Testis (tissue), 3 donors: ENCODE results near the gene ERP27. TPM values are rescaled to one million over a fixed set of nuclear protein-coding genes. Genes with fewer than 3 reads are reported as not detected.

Experiments used
- DNase-seq: peaks from one replicate; pipeline ENCODE4 v3.0.0-alpha.2; 2019
- H3K27ac ChIP-seq, 2 donors: fragments of 200-600 bp; sonication (generic); one replicate each; pipeline ENCODE4 v1.5.1; 2019
- H3K27me3 ChIP-seq: fragments of 200-600 bp; sonication (generic); one replicate; pipeline ENCODE4 v1.5.1; 2019
- H3K36me3 ChIP-seq: fragments of 200-600 bp; sonication (generic); one replicate; pipeline ENCODE4 v1.5.1; 2017; ENCODE audit warnings: low read depth; ENCODE audit errors: missing control alignments
- H3K4me1 ChIP-seq: fragments of 200-600 bp; sonication (generic); one replicate; pipeline ENCODE4 v1.5.1; 2019
- H3K4me3 ChIP-seq, 2 donors: fragments of 200-600 bp; sonication (generic); one replicate each; pipeline ENCODE4 v1.5.1; 2017 to 2019
- H3K9me3 ChIP-seq: fragments of 200-600 bp; sonication (generic); one replicate; pipeline ENCODE4 v1.5.1; 2017
- POLR2A ChIP-seq: fragments of 450-650 bp; IDR thresholded peaks from one replicate; pipeline ENCODE4 v1.6.1; 2017; ENCODE audit warnings: antibody characterized with exemption, mild to moderate bottlenecking, moderate library complexity
- WGBS, 2 donors: methylation state at CpG; one replicate each; pipeline ENCODE4 v1.1.5; 2018; 5-methylcytosine and 5-hydroxymethylcytosine counted together
- intact Hi-C: fragments of 100-400 bp; cut with DNase I; formaldehyde crosslinking; loops from one replicate; pipeline ENCODE4 v1.15.1; 2023; ENCODE audit warnings: low total_unique reads
- polyA plus RNA-seq: library from polyadenylated mRNA; stranded (reverse); fragments of 350-450 nt; fragmentation: Illumina TruSeq; extraction: RNeasy Lipid Tissue Mini Kit (QIAGEN cat#74804); gene quantifications from one replicate; pipeline ENCODE4 v1.2.3, GENCODE V29; 2014; ENCODE audit warnings: low read depth, low replicate concordance; ENCODE audit not compliant: insufficient read depth
- total RNA-seq, 2 donors: library from RNA; depleted of rRNA; stranded (reverse); fragments of >200 nt; gene quantifications; one replicate each; pipeline ENCODE4 v1.2.3, GENCODE V29; 2016
- TF ChIP-seq, protein P1 (sequence below), 3 experiments: fragments of 450-650 bp in 2 of 3; fragments of 200-600 bp in 1 of 3; sonication (generic) in 1 of 3; IDR thresholded peaks; one replicate each; pipeline ENCODE4 v1.5.1; 2016 to 2019; ENCODE audit warnings: antibody characterized with exemption in 3 of 3, mild to moderate bottlenecking in 2 of 3, moderate library complexity in 1 of 3

Gene ERP27
- total and polyA plus RNA-seq, 3 donors from 2014 or later, result 0.12 to 0.39 (median 0.34) TPM

DNA sequence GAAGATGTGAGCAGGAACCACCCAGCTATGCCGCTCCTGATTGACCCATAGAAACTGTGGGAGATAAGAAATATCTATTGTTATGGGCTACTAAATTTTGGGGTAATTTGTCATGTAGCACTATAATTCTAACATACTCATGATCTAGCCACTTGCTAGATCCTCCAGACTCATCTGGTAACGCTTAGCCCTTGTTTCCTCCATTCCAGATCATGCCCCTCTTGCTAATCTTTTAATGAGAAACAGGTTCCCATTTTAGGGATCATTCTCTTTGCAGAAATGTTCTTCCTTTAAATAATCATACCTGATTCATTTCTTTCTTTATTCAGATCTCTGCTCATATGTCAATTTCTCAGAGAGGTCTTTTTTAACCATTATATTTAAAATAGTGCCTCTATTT is 26.9 kb upstream of the ERP27 start:
- TF ChIP-seq, protein P1, sequence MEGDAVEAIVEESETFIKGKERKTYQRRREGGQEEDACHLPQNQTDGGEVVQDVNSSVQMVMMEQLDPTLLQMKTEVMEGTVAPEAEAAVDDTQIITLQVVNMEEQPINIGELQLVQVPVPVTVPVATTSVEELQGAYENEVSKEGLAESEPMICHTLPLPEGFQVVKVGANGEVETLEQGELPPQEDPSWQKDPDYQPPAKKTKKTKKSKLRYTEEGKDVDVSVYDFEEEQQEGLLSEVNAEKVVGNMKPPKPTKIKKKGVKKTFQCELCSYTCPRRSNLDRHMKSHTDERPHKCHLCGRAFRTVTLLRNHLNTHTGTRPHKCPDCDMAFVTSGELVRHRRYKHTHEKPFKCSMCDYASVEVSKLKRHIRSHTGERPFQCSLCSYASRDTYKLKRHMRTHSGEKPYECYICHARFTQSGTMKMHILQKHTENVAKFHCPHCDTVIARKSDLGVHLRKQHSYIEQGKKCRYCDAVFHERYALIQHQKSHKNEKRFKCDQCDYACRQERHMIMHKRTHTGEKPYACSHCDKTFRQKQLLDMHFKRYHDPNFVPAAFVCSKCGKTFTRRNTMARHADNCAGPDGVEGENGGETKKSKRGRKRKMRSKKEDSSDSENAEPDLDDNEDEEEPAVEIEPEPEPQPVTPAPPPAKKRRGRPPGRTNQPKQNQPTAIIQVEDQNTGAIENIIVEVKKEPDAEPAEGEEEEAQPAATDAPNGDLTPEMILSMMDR (IDR thresholded peaks at IDR 0.05), result no peak
- no peak for TF ChIP-seq POLR2A
- Histone ChIP-seq H3K36me3 (no peaks in the 10 kb centered on the region), H3K4me3 (no peak overlapping the region), H3K9me3 (no peaks in the 10 kb centered on the region), H3K27me3 (no peaks in the 10 kb centered on the region), H3K4me1 (no peaks in the 10 kb centered on the region), H3K27ac (no peak overlapping the region)
- no peak for DNase-seq
- intact Hi-C loops, result no loop called here
- 91 to 97% methylated on average over 2 of the region's 2 CpGs for WGBS, 2 donors

DNA sequence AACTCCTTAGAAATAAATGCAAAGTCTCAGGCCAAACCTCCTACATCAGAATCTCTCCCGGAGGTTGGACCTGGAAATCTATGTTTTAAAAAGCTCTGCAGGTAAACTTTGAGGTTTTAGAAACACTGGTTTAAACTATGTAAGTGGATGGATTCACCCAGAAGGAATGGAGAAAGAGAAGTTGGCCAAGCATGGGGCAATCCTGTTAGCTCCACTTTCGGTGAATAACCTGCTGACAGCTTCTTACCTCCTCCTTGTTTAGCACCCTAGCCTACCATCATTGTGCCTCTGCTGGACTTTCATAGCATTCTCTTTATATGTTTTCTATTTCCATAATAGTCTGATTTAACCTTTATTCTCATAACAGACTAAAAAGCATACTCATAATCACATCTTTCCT is 26.1 kb upstream of the ERP27 start:
- TF ChIP-seq, protein P1 (IDR thresholded peaks at IDR 0.05), result no peak
- TF ChIP-seq POLR2A, result no peak
- no peaks in the 10 kb centered on the region for H3K9me3 ChIP-seq
- intact Hi-C loops, result no loop called here
- 41 to 74% methylated on average over 2 of the region's 2 CpGs for WGBS, 2 donors
- no peak for DNase-seq
- H3K36me3 ChIP-seq, result no peaks in the 10 kb centered on the region
- H3K4me1 ChIP-seq, result no peaks in the 10 kb centered on the region
- no peaks in the 10 kb centered on the region for H3K27me3 ChIP-seq
- H3K27ac ChIP-seq, result no peak overlapping the region
- H3K4me3 ChIP-seq, result no peak overlapping the region

- H3K4me1 ChIP-seq, result no peaks in the 10 kb centered on the region
- 92 to 95% methylated on average over 7 of the region's 7 CpGs for WGBS, 2 donors
- DNase-seq, result no peak
- no peak for TF ChIP-seq POLR2A
- TF ChIP-seq, protein P1 (IDR thresholded peaks at IDR 0.05), result no peak
- no peak overlapping the region for H3K4me3 ChIP-seq
- intact Hi-C loops, result no loop called here
- H3K27ac ChIP-seq, result no peak overlapping the region
- H3K36me3 ChIP-seq, result no peaks in the 10 kb centered on the region
- no peaks in the 10 kb centered on the region for H3K9me3 ChIP-seq
- no peaks in the 10 kb centered on the region for H3K27me3 ChIP-seq
These were observed 25.2 kb upstream of the ERP27 start for GRCh38 chr12:14963520-14963919.

DNA sequence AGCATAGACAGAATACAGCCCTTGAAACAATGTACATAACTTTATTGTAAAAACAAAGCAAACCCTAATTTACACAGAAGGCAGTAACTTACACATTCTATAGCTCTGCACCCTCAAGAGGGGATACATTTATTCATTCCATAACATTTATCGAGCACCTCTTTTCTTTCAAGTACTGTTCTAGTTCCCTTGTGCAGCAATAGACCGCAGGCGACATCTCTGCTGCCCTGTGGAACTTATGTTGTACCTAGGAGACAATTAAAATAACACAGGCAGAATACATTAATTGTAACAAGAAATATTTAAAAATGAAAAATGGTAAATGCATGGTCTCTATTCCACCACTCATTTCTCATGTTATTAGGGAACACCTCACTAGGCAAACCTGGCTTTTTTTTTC is 24.5 kb upstream of the ERP27 start:
- H3K4me3 ChIP-seq, result no peak overlapping the region
- TF ChIP-seq, protein P1 (IDR thresholded peaks at IDR 0.05), result no peak
- TF ChIP-seq POLR2A, result no peak
- WGBS, 2 donors, result 93 to 95% methylated on average over 3 of the region's 3 CpGs
- H3K4me1 ChIP-seq, result no peaks in the 10 kb centered on the region
- H3K36me3 ChIP-seq, result no peaks in the 10 kb centered on the region
- H3K9me3 ChIP-seq, result no peaks in the 10 kb centered on the region
- intact Hi-C loops, result no loop called here
- peak overlapping the region in 1 of 2 donors; percentile 82 for H3K27ac ChIP-seq
- DNase-seq, result no peak
- no peaks in the 10 kb centered on the region for H3K27me3 ChIP-seq

DNA sequence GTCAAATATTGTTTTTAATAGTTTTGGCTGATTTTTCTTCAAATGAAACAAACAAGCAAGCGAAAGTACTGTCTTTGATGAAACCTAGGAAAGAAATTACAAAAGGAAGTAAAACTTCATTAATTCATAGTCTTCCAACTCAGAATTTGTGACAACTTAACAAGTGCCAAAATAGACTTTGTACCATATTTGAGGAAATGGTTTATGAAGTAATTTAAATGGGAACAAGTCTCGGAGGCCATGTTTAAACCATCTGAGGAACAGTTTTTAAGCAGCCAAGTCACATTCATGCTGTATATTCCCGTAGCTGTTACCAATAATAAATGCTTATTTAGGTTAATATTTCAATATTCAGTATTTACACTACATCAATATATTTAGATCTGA is 23.8 kb upstream of the ERP27 start:
- Histone ChIP-seq H3K4me3 (peak overlapping the region; percentile 49 to 54), H3K27ac (peak overlapping the region in 1 of 2 donors; percentile 82), H3K36me3 (no peaks in the 10 kb centered on the region), H3K9me3 (no peaks in the 10 kb centered on the region), H3K27me3 (no peaks in the 10 kb centered on the region), H3K4me1 (no peaks in the 10 kb centered on the region)
- DNase-seq, result no peak
- intact Hi-C loops, result no loop called here
- TF ChIP-seq, protein P1 (IDR thresholded peaks at IDR 0.05), result no peak
- no peak for TF ChIP-seq POLR2A
- 40 to 58% methylated on average over 3 of the region's 3 CpGs for WGBS, 2 donors
